ENCODE measurements around the gene IL10.

The IL10 gene

DNA sequence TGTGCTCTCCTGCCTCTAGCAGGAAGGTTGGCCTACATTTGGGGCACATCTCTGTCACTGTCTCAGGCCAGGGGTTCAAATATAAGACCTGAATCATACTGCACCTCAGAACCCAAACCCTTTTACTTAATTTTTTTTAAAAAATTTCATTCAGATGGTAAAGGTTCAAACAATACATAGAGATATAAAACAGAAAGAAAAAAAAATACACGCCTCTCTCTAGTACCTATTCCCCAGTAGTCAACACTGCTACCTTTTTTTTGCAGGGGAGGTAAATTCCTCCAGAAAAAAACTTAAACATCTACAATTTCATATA, 54.7 kb downstream of the IL10 start:
- H3K4me3 ChIP-seq, result no peak overlapping the region
- intact Hi-C loops (cut with DNase I; ENCODE audit: low total_unique reads), result no loop called here
- no peaks in the 10 kb centered on the region for H3K36me3 ChIP-seq
- TF ChIP-seq CTCF (IDR thresholded peaks at IDR 0.05), result no peak
- peaks cover 0 to 83% (median 49%) of the 10 kb centered on the region in 4 donors for H3K4me1 ChIP-seq
- no peaks in the 10 kb centered on the region for H3K9me3 ChIP-seq
- H3K27ac ChIP-seq, result no peak overlapping the region
- no peak for DNase-seq
- no peaks in the 10 kb centered on the region for H3K27me3 ChIP-seq
